Gastroesophageal sphincter (tissue), 3 donors: Measurements from ENCODE around the gene ELOVL5.

Source experiments
- CTCF ChIP-seq, 4 experiments: fragments of 200-600 bp in 2 of 4; fragments of 450-650 bp in 2 of 4; sonication (generic) in 1 of 4; IDR thresholded peaks; one replicate each; pipeline ENCODE4 v1.5.1; 2017 to 2019; ENCODE audit warnings: antibody characterized with exemption in 4 of 4, mild to moderate bottlenecking in 2 of 4, moderate library complexity in 2 of 4
- POLR2A ChIP-seq, 2 donors: fragments of 450-650 bp; IDR thresholded peaks; one replicate each; pipeline ENCODE4 v1.6.1; 2017; ENCODE audit warnings: antibody characterized with exemption in 2 of 2, mild to moderate bottlenecking in 2 of 2, moderate library complexity in 1 of 2
- POLR2AphosphoS5 ChIP-seq: sonication (generic); formaldehyde crosslinking; IDR thresholded peaks from one replicate; pipeline ENCODE4 v1.6.1; 2017; ENCODE audit warnings: antibody characterized with exemption

GRCh38 chr6:53343092-53343491, 5.7 kb downstream of the ELOVL5 start:
- TF ChIP-seq POLR2AphosphoS5 (no peak), CTCF (IDR thresholded peaks at IDR 0.05) (no peak), POLR2A (IDR thresholded peaks at IDR 0.05) (no peak)
